ENCODE data around the gene NIBAN1. TPM values are rescaled to one million over a fixed set of nuclear protein-coding genes. Genes with fewer than 3 reads are reported as not detected.
A peak's percentile ranks its signal among the peaks of the same experiment; 100 is the strongest.

Gene NIBAN1
- total RNA-seq, 1 experiment from 2014 or later: 19.5 TPM

DNA sequence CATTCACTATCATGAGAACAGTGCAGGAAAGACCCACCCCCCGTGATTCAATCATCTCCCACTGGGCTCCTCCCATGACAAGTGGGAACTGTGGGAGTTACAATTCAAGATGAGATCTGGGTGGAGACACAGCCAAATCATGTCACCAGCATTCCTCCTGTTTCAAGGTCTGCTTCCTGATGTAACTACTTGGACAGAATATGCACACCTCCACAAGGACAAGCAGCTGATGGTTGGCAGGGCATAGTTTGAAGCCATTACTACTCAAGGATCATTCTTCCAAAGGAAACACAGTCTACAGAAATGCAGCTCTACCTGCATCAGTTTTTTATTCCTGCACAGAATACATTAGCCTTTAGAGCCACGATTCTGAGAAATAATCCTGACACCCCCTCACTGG lies 42.6 kb upstream of the NIBAN1 start:
- H3K27ac Mint-ChIP-seq (ENCODE audit: unreplicated experiment): peak overlapping the region; percentile 57
- BruUV-seq (replicated peaks): no TSS peak
- DNase-seq: no peak
- intact Hi-C loops (cut with micrococcal nuclease; ENCODE audit: unreplicated experiment): no loop called here
- H3K9me3 Mint-ChIP-seq (ENCODE audit: low read depth, unreplicated experiment): no peaks in the 10 kb centered on the region
- peaks cover 16% of the 10 kb centered on the region for H3K4me1 Mint-ChIP-seq (ENCODE audit: low read depth, unreplicated experiment)
- CTCF ChIA-PET: no interaction called here
- TF ChIP-seq, protein P1, sequence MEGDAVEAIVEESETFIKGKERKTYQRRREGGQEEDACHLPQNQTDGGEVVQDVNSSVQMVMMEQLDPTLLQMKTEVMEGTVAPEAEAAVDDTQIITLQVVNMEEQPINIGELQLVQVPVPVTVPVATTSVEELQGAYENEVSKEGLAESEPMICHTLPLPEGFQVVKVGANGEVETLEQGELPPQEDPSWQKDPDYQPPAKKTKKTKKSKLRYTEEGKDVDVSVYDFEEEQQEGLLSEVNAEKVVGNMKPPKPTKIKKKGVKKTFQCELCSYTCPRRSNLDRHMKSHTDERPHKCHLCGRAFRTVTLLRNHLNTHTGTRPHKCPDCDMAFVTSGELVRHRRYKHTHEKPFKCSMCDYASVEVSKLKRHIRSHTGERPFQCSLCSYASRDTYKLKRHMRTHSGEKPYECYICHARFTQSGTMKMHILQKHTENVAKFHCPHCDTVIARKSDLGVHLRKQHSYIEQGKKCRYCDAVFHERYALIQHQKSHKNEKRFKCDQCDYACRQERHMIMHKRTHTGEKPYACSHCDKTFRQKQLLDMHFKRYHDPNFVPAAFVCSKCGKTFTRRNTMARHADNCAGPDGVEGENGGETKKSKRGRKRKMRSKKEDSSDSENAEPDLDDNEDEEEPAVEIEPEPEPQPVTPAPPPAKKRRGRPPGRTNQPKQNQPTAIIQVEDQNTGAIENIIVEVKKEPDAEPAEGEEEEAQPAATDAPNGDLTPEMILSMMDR (IDR thresholded peaks at IDR 0.05; ENCODE audit: unreplicated experiment): no peak
- H3K36me3 Mint-ChIP-seq (ENCODE audit: insufficient read depth, unreplicated experiment): no peaks in the 10 kb centered on the region
- H3K4me3 Mint-ChIP-seq (ENCODE audit: low read depth, unreplicated experiment): no peak overlapping the region
- no peaks in the 10 kb centered on the region for H3K27me3 Mint-ChIP-seq (ENCODE audit: unreplicated experiment)

DNA sequence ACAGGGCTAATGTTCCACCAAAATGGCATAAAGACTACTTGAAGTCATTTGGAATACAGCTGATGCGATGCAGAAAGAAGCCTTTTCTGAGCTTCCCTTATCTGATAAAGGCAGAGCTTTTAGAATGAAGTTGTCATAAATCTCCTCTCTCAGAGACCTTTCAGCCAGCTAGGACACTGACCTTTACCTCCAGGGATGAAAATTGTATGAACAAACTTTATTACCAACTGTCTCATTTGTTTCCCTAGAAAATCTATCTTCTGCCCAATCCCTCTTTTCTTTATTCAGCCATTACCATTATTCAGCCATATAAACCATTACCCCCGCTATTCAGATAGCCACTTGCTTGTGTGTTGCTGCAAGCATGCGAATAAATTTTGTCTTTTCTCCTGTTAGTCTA lies 41.3 kb upstream of the NIBAN1 start:
- peaks cover 16% of the 10 kb centered on the region for H3K4me1 Mint-ChIP-seq (ENCODE audit: low read depth, unreplicated experiment)
- H3K27me3 Mint-ChIP-seq (ENCODE audit: unreplicated experiment): no peaks in the 10 kb centered on the region
- H3K27ac Mint-ChIP-seq (ENCODE audit: unreplicated experiment): no peak overlapping the region
- intact Hi-C loops (cut with micrococcal nuclease; ENCODE audit: unreplicated experiment): no loop called here
- no peak for DNase-seq
- no peaks in the 10 kb centered on the region for H3K9me3 Mint-ChIP-seq (ENCODE audit: low read depth, unreplicated experiment)
- no peaks in the 10 kb centered on the region for H3K36me3 Mint-ChIP-seq (ENCODE audit: insufficient read depth, unreplicated experiment)
- BruUV-seq (replicated peaks): no TSS peak
- TF ChIP-seq, protein P1 (IDR thresholded peaks at IDR 0.05; ENCODE audit: unreplicated experiment): no peak
- CTCF ChIA-PET: interaction anchor here (1.3 kb wide), 1 partner anchor 29 kb away, joined by 3 read pairs; no protein-coding TSS in a partner anchor
- no peak overlapping the region for H3K4me3 Mint-ChIP-seq (ENCODE audit: low read depth, unreplicated experiment)

DNA sequence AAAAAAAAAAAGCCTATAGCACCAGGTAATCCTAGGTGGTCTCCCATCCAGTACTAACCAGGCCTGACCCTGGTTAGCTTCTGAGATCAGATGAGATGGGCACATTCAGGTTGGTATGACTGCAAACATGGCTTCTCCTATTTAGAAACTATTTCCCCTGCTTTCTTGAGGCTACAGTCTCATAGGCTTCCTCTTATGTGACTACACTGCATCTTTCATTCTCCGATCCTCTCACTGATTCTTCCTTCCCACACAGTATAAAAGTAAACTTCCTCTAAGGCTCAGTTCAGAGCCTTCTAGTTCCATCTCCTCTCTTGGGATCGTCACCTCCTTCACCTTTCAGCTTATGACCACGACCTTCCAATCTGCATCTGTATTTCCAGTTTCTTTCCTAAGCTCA lies 40.6 kb upstream of the NIBAN1 start:
- no TSS peak for BruUV-seq (replicated peaks)
- H3K4me1 Mint-ChIP-seq (ENCODE audit: low read depth, unreplicated experiment): peaks cover 16% of the 10 kb centered on the region
- H3K27me3 Mint-ChIP-seq (ENCODE audit: unreplicated experiment): no peaks in the 10 kb centered on the region
- H3K9me3 Mint-ChIP-seq (ENCODE audit: low read depth, unreplicated experiment): no peaks in the 10 kb centered on the region
- TF ChIP-seq, protein P1 (IDR thresholded peaks at IDR 0.05; ENCODE audit: unreplicated experiment): no peak
- H3K27ac Mint-ChIP-seq (ENCODE audit: unreplicated experiment): no peak overlapping the region
- CTCF ChIA-PET: interaction anchor here (1.3 kb wide), 1 partner anchor 30 kb away, joined by 3 read pairs; no protein-coding TSS in a partner anchor
- intact Hi-C loops (cut with micrococcal nuclease; ENCODE audit: unreplicated experiment): no loop called here
- no peaks in the 10 kb centered on the region for H3K36me3 Mint-ChIP-seq (ENCODE audit: insufficient read depth, unreplicated experiment)
- DNase-seq: no peak
- H3K4me3 Mint-ChIP-seq (ENCODE audit: low read depth, unreplicated experiment): no peak overlapping the region

DNA sequence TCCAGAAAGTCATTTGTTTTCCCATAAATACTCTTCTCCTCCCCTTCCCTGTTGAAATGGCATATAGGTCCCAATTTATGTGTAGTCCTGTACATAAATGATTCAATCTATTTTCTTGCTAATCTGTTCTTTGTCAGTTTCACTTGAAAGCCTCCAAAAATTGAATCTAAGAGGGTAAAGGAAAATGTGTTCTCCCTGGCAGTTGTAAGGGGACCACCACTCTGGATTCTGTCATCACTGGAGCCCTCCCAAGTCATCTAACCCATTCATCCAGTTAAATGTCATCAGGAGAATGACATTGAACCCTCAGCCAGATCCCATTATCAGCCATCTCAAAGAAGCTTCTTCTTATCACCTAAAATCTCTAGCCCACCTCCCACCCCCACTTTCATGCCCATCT lies 36.1 kb upstream of the NIBAN1 start:
- no peaks in the 10 kb centered on the region for H3K9me3 Mint-ChIP-seq (ENCODE audit: low read depth, unreplicated experiment)
- H3K27ac Mint-ChIP-seq (ENCODE audit: unreplicated experiment): no peak overlapping the region
- no peaks in the 10 kb centered on the region for H3K36me3 Mint-ChIP-seq (ENCODE audit: insufficient read depth, unreplicated experiment)
- no TSS peak for BruUV-seq (replicated peaks)
- TF ChIP-seq, protein P1 (IDR thresholded peaks at IDR 0.05; ENCODE audit: unreplicated experiment): no peak
- no peaks in the 10 kb centered on the region for H3K4me1 Mint-ChIP-seq (ENCODE audit: low read depth, unreplicated experiment)
- H3K4me3 Mint-ChIP-seq (ENCODE audit: low read depth, unreplicated experiment): no peak overlapping the region
- no peak for DNase-seq
- intact Hi-C loops (cut with micrococcal nuclease; ENCODE audit: unreplicated experiment): no loop called here
- H3K27me3 Mint-ChIP-seq (ENCODE audit: unreplicated experiment): no peaks in the 10 kb centered on the region
- CTCF ChIA-PET: interaction anchor here (0.7 kb wide), 1 partner anchor 16 kb away, joined by 3 read pairs; no protein-coding TSS in a partner anchor
